ENCODE measurements around the gene RAMACL. TPM values are rescaled to one million over a fixed set of nuclear protein-coding genes. Genes with fewer than 3 reads are reported as not detected.
"Not testable (repeated sequence)": the region's sequence is repeated elsewhere in the genome, so short reads cannot be mapped to it uniquely, and the experiment has no call there.

The RAMACL gene
- total RNA-seq, 1 donor: 2.4 TPM

GRCh38 chr6:166583230-166583965, 3.1 kb downstream of the RAMACL start:
- TF ChIP-seq CTCF (IDR thresholded peaks at IDR 0.05; ENCODE audit: insufficient read depth, low read length): no peak
- no peak overlapping the region for H3K4me3 ChIP-seq (ENCODE audit: low read depth, low read length)
- no peak for DNase-seq (ENCODE audit: low read depth)

GRCh38 chr6:166582258-166582657, 4.2 kb downstream of the RAMACL start:
- TF ChIP-seq CTCF (IDR thresholded peaks at IDR 0.05; ENCODE audit: insufficient read depth, low read length): no peak
- DNase-seq (ENCODE audit: low read depth): peak; percentile 30
- no peak overlapping the region for H3K4me3 ChIP-seq (ENCODE audit: low read depth, low read length)

GRCh38 chr6:166581801-166582200, 4.7 kb downstream of the RAMACL start:
- not testable (repeated sequence) for DNase-seq (ENCODE audit: low read depth); H3K4me3 ChIP-seq (ENCODE audit: low read depth, low read length)

GRCh38 chr6:166581091-166581511, 5.4 kb downstream of the RAMACL start:
- TF ChIP-seq CTCF (IDR thresholded peaks at IDR 0.05; ENCODE audit: insufficient read depth, low read length): no peak
- no peak overlapping the region for H3K4me3 ChIP-seq (ENCODE audit: low read depth, low read length)
- no peak for DNase-seq (ENCODE audit: low read depth)

GRCh38 chr6:166580076-166581050, 6.1 kb downstream of the RAMACL start:
- H3K4me3 ChIP-seq (ENCODE audit: low read depth, low read length): no peak overlapping the region
- DNase-seq (ENCODE audit: low read depth): no peak
- TF ChIP-seq CTCF (IDR thresholded peaks at IDR 0.05; ENCODE audit: insufficient read depth, low read length): no peak

GRCh38 chr6:166579237-166579850, 7.1 kb downstream of the RAMACL start:
- H3K4me3 ChIP-seq (ENCODE audit: low read depth, low read length): no peak overlapping the region
- no peak for DNase-seq (ENCODE audit: low read depth)
- no peak for TF ChIP-seq CTCF (IDR thresholded peaks at IDR 0.05; ENCODE audit: insufficient read depth, low read length)

All from fibroblast of the aortic adventitia (primary cell).